ENCODE measurements around the gene SAFB. TPM values are rescaled to one million over a fixed set of nuclear protein-coding genes. Genes with fewer than 3 reads are reported as not detected.

The SAFB gene
- total RNA-seq, 1 donor from 2014 or later = 87.1 TPM

DNA sequence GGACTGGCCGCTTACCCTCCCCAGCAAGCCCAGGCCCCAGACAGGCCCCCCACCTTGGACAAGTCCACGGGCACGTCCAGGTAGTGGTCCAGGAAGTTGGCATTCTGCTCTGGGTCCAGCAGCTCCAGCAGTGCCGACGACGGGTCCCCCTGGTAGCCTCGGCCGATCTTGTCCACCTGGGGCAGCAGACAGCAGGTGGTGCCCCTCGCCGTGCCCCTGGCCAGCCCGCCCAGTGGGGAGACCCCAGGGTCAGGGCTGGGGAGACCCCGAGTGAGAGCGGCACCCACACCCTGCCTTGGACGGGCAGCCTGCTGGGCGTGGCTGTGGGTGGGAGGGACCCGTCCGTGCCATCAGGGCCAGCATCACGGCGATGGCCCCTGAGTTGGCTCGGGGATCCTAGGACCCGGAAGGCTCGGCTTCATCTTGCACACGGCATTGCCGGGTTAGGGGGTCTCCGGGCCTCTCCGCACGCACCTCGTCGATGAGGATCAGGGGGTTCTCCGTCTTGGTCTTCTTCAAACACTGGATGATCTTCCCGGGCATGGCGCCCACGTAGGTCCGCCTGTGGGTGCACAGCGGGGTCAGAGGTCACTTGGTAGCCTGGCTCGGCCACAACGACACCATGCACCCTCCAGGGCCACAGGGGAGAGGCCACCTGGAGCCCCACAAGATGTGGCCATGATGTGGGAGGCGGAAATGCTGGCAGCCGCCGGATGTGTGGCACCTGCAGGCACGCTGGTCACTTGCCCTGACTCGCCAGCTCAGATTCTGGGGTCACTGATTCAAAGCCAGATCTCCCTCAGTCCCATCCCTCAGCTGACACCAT, 73.5 kb downstream of the SAFB start:
- intact Hi-C loops (cut with DNase I) = no loop called here
- H3K36me3 ChIP-seq = peaks cover 95% of the 10 kb centered on the region
- H3K9me3 ChIP-seq = no peaks in the 10 kb centered on the region
- TF ChIP-seq, protein P1, sequence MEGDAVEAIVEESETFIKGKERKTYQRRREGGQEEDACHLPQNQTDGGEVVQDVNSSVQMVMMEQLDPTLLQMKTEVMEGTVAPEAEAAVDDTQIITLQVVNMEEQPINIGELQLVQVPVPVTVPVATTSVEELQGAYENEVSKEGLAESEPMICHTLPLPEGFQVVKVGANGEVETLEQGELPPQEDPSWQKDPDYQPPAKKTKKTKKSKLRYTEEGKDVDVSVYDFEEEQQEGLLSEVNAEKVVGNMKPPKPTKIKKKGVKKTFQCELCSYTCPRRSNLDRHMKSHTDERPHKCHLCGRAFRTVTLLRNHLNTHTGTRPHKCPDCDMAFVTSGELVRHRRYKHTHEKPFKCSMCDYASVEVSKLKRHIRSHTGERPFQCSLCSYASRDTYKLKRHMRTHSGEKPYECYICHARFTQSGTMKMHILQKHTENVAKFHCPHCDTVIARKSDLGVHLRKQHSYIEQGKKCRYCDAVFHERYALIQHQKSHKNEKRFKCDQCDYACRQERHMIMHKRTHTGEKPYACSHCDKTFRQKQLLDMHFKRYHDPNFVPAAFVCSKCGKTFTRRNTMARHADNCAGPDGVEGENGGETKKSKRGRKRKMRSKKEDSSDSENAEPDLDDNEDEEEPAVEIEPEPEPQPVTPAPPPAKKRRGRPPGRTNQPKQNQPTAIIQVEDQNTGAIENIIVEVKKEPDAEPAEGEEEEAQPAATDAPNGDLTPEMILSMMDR (IDR thresholded peaks at IDR 0.05) = no peak
- DNase-seq = no peak
- H3K4me3 ChIP-seq = no peak overlapping the region
- H3K4me1 ChIP-seq = peaks cover 12% of the 10 kb centered on the region
- H3K27me3 ChIP-seq (ENCODE audit: low read depth) = no peaks in the 10 kb centered on the region
- no peak overlapping the region for H3K27ac ChIP-seq
- ATAC-seq = no peak

DNA sequence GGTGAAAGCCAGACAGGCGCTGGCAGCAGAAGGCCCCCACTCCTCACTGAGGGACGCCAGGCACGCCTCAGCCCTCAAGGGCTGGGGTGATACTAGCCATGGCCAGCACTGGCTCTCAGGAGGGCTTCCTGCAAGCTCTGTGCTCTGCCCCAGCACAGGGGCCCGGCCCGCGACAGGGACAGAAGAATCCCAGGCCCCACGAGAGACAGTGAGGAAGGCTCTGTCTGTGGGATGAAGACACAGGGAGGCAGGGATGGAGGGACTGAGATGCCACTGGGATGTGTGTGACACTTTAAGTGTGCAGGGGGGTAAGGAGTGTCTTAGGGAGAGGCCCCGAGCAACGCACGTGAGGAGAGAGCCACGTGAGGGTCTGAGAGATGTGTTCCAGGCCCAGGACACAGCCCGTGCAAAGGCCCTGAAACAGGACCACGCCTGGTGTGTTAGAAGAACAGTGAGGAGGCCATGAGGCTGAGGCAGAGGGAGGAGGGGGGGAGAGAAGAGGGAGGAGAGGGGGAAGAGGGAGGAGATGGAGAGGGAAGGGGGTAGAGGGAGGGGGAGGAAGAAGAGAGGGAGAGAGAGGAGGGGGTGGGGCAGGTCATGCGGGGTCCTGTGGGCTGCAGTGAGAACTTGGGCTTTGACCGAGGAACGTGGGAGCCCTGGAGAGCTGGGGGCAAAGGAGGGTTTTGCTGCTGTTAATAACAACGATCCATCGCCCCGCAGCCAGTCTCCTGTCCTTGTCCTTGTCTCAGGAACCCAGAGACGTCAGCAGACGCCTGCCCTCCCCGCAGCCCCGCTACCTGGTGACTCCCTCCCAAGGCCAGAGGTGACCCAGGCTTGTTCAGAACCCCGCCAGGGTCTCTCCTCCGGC, 74.4 kb downstream of the SAFB start:
- DNase-seq = no peak
- Histone ChIP-seq H3K4me3 (no peak overlapping the region), H3K27me3 (ENCODE audit: low read depth) (no peaks in the 10 kb centered on the region), H3K27ac (no peak overlapping the region), H3K9me3 (no peaks in the 10 kb centered on the region), H3K36me3 (peaks cover 86% of the 10 kb centered on the region), H3K4me1 (peaks cover 3% of the 10 kb centered on the region)
- intact Hi-C loops (cut with DNase I) = no loop called here
- ATAC-seq = no peak
- TF ChIP-seq, protein P1 (IDR thresholded peaks at IDR 0.05) = no peak

DNA sequence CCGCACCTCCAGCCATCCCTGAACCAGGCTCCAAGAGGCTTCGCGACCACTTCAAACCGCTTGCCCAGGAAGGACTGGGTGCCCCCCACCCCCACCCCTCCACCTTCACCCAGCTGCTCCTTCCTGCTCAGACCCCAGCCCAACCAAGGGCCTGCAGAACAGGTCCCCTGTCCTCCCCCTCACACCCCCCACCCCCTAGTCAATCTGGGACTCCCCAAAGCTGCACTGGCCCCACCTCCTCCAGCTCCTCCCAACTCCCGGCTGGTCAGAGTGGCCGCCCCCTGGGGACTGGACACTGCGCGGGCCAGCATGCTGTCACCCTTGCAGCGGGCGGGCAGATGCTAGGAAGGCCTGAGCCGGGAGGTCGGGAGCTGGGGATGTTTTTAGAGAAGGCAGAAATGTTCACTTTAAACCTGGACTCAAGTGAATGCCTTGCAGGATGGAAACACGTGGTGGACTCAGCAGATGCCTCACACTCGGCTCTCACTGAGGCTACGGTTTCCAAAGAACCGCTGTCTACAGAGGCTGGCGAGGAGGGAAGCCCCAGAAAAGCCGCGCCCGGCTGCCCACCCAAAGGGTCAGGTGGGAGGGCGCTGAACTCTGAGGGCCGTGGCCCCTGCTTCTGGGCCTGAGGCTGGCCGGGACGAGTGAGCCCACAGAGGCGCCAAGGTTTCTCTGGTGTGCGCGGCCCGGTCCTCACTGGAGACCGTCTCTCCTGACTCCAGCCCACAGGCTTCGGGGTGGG, 75.2 kb downstream of the SAFB start:
- H3K36me3 ChIP-seq = peaks cover 78% of the 10 kb centered on the region
- no peaks in the 10 kb centered on the region for H3K4me1 ChIP-seq
- H3K4me3 ChIP-seq = no peak overlapping the region
- no peak for DNase-seq
- H3K9me3 ChIP-seq = no peaks in the 10 kb centered on the region
- TF ChIP-seq, protein P1 (IDR thresholded peaks at IDR 0.05) = no peak
- no peak overlapping the region for H3K27ac ChIP-seq
- no peaks in the 10 kb centered on the region for H3K27me3 ChIP-seq (ENCODE audit: low read depth)
- intact Hi-C loops (cut with DNase I) = no loop called here
- ATAC-seq = no peak

DNA sequence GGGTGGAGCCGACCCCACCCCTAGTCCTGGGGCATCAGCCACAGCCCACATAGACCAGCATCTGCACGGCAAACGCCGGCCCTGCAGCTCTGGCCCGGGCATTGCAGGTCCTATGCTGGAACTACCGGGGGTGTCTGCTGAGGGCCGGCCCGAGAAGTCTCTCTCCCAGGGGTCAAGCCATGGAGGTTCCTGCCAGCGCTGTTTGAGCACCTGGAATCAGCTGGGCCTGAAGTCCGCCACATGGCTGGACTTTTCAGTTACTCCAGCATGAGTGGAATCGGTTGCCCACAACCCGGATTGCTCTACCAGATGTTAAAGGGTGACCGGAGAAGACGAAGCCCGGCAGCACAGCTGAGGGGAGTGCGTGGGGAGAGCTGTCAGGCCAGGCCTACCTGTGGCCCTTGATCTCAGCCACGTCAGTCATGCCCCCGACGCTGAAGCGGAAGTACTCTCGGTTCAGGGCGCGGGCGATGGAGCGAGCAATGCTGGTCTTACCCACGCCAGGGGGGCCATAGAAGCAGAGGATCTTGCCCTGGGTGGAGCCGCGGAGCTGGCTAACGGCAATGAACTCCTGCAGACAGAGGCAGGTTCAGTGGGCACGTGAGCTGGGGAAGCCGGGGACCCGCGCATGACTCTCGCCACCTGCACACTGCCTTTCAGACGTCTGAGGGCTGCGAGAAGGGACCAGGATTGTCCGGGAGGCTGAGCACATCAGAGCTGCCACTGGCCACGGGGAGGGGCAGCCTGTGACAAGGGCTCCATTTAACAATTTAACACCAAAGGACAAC, 75.9 kb downstream of the SAFB start:
- H3K36me3 ChIP-seq = peaks cover 78% of the 10 kb centered on the region

More for the DNA sequence above, 75.9 kb downstream of the SAFB start:
- TF ChIP-seq, protein P1 (IDR thresholded peaks at IDR 0.05) = no peak
- Histone ChIP-seq H3K27me3 (ENCODE audit: low read depth) (no peaks in the 10 kb centered on the region), H3K9me3 (no peaks in the 10 kb centered on the region), H3K4me3 (no peak overlapping the region), H3K4me1 (no peaks in the 10 kb centered on the region), H3K27ac (no peak overlapping the region)
- ATAC-seq (no peak), DNase-seq (no peak)
- intact Hi-C loops (cut with DNase I) = no loop called here

Measured in lower lobe of right lung (tissue), 2 donors.